Liver (tissue), 3 donors: ENCODE measurements around the gene UGT1A8.

ENCODE experiments used
- CTCF ChIP-seq: fragments of 150-350 bp; IDR thresholded peaks from 2 replicates; pipeline ENCODE4 v1.5.1; 2017; ENCODE audit warnings: improper control_type of control experiment, low read depth, low read length; ENCODE audit not compliant: missing input control
- EGR1 ChIP-seq, 2 donors: IDR thresholded peaks; 2 replicates each; pipeline ENCODE4 v1.6.1; 2016 to 2018; ENCODE audit warnings: antibody characterized with exemption in 2 of 2, low read depth in 2 of 2
- GABPA ChIP-seq, 2 donors: IDR thresholded peaks in 1 of 2; conservative IDR thresholded peaks in 1 of 2; 2 replicates each; pipeline ENCODE4 v1.6.1; 2016; ENCODE audit warnings: antibody characterized with exemption in 2 of 2, mild to moderate bottlenecking in 1 of 2, moderate library complexity in 1 of 2
- HNF4G ChIP-seq: IDR thresholded peaks from 2 replicates; pipeline ENCODE4 v1.6.1; 2016; ENCODE audit warnings: antibody characterized with exemption
- JUND ChIP-seq, 2 donors: IDR thresholded peaks; 2 replicates each; pipeline ENCODE4 v1.6.1; 2016; ENCODE audit warnings: antibody characterized with exemption in 2 of 2
- MAX ChIP-seq: IDR thresholded peaks from 2 replicates; pipeline ENCODE4 v1.6.1; 2016; ENCODE audit warnings: antibody characterized with exemption
- NR2F2 ChIP-seq: IDR thresholded peaks from 2 replicates; pipeline ENCODE4 v1.6.1; 2016; ENCODE audit warnings: antibody characterized with exemption
- RAD21 ChIP-seq, 2 donors: IDR thresholded peaks; 2 replicates each; pipeline ENCODE4 v1.6.1; 2016; ENCODE audit warnings: antibody characterized with exemption in 2 of 2, mild to moderate bottlenecking in 2 of 2
- REST ChIP-seq: IDR thresholded peaks from 2 replicates; pipeline ENCODE4 v1.6.1; 2016; ENCODE audit warnings: antibody characterized with exemption, mild to moderate bottlenecking
- RXRA ChIP-seq, 2 donors: IDR thresholded peaks; 2 replicates each; pipeline ENCODE4 v1.6.1; 2017 to 2018; ENCODE audit warnings: antibody characterized with exemption in 2 of 2, mild to moderate bottlenecking in 1 of 2
- SP1 ChIP-seq: IDR thresholded peaks from 2 replicates; pipeline ENCODE4 v1.6.1; 2018; ENCODE audit warnings: antibody characterized with exemption, mild to moderate bottlenecking
- TAF1 ChIP-seq: conservative IDR thresholded peaks from 2 replicates; pipeline ENCODE4 v1.6.1; 2016; ENCODE audit warnings: antibody characterized with exemption, mild to moderate bottlenecking
- YY1 ChIP-seq: IDR thresholded peaks from 2 replicates; pipeline ENCODE4 v1.6.1; 2016; ENCODE audit warnings: antibody characterized with exemption, mild to moderate bottlenecking
- ZBTB33 ChIP-seq: IDR thresholded peaks from 2 replicates; pipeline ENCODE4 v1.6.1; 2016; ENCODE audit warnings: antibody characterized with exemption
- donor health status: healthy.
- donor health status: healthy.

GRCh38 chr2:233598952-233599351 lies 18.5 kb upstream of the UGT1A8 start:
- TF ChIP-seq REST, result no peak
- TF ChIP-seq RAD21 (IDR thresholded peaks at IDR 0.05), result no peak
- no peak for TF ChIP-seq NR2F2
- TF ChIP-seq CTCF, result no peak
- no peak for TF ChIP-seq MAX
- no peak for TF ChIP-seq GABPA (IDR thresholded peaks at IDR 0.05 in 1 of 2, conservative IDR thresholded peaks at IDR 0.05 in 1 of 2)
- TF ChIP-seq YY1, result no peak
- no peak for TF ChIP-seq RXRA (IDR thresholded peaks at IDR 0.05)
- no peak for TF ChIP-seq JUND (IDR thresholded peaks at IDR 0.05)
- no peak for TF ChIP-seq EGR1 (IDR thresholded peaks at IDR 0.05; ENCODE audit: low read depth in 2 of 2)
- TF ChIP-seq HNF4G, result no peak
- no peak for TF ChIP-seq TAF1
- TF ChIP-seq SP1, result no peak
- no peak for TF ChIP-seq ZBTB33
